Measurements from ENCODE around the gene PPL. TPM values are rescaled to one million over a fixed set of nuclear protein-coding genes. Genes with fewer than 3 reads are reported as not detected.

PPL gene
- total and polyA plus RNA-seq, 2 of the 13 experiments (the other 11 are each of a cell fraction or from before 2014, with no cell fraction given), result 5.7 to 6.6 TPM

DNA sequence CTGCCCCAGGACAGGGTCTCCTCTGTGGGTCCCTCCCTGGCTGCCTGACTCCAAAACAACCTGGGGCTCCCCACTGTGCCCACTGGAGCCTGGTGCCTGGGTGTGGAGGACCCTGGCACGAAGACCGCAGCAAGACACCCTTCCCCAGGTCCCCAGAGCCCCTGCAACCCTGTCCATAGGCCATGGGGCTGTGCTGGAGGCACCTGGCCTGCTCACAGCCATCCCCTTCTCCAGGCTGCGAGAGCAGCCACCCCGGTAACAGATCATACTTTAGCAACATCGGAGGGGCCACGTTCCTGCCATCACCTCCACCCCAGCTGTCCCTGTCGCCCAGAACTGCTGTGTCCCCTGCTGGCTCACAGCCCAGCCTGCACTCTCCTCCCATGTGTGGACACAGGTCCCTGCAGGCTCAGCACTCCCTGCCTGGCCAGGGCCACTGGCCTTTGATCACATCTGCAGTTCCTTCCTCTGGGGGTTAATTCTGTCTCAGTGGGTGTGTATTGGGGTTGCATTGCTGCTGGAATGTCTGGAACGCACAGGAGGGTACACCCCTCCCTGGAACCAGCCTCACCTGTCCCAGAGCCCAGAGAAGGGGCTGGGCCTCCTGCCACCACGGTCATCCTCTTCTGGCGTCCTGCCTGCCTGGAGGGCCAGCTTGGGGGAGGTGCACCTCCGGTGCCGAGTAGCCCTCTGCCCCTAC is 12.2 kb downstream of the PPL start (continued):
- TF ChIP-seq, protein P1, sequence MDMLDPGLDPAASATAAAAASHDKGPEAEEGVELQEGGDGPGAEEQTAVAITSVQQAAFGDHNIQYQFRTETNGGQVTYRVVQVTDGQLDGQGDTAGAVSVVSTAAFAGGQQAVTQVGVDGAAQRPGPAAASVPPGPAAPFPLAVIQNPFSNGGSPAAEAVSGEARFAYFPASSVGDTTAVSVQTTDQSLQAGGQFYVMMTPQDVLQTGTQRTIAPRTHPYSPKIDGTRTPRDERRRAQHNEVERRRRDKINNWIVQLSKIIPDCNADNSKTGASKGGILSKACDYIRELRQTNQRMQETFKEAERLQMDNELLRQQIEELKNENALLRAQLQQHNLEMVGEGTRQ (IDR thresholded peaks at IDR 0.05; ENCODE audit: low read depth, low read length), result no peak
- TF ChIP-seq, protein P1 (CRISPR knock-in tag; IDR thresholded peaks at IDR 0.05; ENCODE audit: borderline replicate concordance), result no peak
- TF ChIP-seq ZNF670 (CRISPR knock-in tag; IDR thresholded peaks at IDR 0.05; ENCODE audit: borderline replicate concordance) (no peak), ZNF782 (CRISPR knock-in tag; IDR thresholded peaks at IDR 0.05; ENCODE audit: borderline replicate concordance) (no peak), ZNF788 (CRISPR knock-in tag; IDR thresholded peaks at IDR 0.05; ENCODE audit: borderline replicate concordance) (peak; percentile 26; the same call in 1 of the 2 replicates), NCOR1 (IDR thresholded peaks at IDR 0.05; ENCODE audit: borderline replicate concordance, low read length) (no peak), ZNF605 (CRISPR knock-in tag; IDR thresholded peaks at IDR 0.05) (0 out of 2 replicates have a peak, but pooled peaks have one; percentile 58), FOXA1 (IDR thresholded peaks at IDR 0.05) (no peak), FOXA1 (CRISPR knock-in tag; IDR thresholded peaks at IDR 0.05) (peak; percentile 47; the same call in 1 of the 2 replicates), FOSL1 (CRISPR knock-in tag; IDR thresholded peaks at IDR 0.05; ENCODE audit: borderline replicate concordance) (no peak)
- TF ChIP-seq, protein P2, sequence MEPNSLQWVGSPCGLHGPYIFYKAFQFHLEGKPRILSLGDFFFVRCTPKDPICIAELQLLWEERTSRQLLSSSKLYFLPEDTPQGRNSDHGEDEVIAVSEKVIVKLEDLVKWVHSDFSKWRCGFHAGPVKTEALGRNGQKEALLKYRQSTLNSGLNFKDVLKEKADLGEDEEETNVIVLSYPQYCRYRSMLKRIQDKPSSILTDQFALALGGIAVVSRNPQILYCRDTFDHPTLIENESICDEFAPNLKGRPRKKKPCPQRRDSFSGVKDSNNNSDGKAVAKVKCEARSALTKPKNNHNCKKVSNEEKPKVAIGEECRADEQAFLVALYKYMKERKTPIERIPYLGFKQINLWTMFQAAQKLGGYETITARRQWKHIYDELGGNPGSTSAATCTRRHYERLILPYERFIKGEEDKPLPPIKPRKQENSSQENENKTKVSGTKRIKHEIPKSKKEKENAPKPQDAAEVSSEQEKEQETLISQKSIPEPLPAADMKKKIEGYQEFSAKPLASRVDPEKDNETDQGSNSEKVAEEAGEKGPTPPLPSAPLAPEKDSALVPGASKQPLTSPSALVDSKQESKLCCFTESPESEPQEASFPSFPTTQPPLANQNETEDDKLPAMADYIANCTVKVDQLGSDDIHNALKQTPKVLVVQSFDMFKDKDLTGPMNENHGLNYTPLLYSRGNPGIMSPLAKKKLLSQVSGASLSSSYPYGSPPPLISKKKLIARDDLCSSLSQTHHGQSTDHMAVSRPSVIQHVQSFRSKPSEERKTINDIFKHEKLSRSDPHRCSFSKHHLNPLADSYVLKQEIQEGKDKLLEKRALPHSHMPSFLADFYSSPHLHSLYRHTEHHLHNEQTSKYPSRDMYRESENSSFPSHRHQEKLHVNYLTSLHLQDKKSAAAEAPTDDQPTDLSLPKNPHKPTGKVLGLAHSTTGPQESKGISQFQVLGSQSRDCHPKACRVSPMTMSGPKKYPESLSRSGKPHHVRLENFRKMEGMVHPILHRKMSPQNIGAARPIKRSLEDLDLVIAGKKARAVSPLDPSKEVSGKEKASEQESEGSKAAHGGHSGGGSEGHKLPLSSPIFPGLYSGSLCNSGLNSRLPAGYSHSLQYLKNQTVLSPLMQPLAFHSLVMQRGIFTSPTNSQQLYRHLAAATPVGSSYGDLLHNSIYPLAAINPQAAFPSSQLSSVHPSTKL (CRISPR knock-in tag; IDR thresholded peaks at IDR 0.05), result peak; percentile 62
- TF ChIP-seq, protein P3, sequence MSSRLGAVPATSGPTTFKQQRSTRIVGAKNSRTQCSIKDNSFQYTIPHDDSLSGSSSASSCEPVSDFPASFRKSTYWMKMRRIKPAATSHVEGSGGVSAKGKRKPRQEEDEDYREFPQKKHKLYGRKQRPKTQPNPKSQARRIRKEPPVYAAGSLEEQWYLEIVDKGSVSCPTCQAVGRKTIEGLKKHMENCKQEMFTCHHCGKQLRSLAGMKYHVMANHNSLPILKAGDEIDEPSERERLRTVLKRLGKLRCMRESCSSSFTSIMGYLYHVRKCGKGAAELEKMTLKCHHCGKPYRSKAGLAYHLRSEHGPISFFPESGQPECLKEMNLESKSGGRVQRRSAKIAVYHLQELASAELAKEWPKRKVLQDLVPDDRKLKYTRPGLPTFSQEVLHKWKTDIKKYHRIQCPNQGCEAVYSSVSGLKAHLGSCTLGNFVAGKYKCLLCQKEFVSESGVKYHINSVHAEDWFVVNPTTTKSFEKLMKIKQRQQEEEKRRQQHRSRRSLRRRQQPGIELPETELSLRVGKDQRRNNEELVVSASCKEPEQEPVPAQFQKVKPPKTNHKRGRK (CRISPR knock-in tag; IDR thresholded peaks at IDR 0.05), result no peak
- TF ChIP-seq, protein P4, sequence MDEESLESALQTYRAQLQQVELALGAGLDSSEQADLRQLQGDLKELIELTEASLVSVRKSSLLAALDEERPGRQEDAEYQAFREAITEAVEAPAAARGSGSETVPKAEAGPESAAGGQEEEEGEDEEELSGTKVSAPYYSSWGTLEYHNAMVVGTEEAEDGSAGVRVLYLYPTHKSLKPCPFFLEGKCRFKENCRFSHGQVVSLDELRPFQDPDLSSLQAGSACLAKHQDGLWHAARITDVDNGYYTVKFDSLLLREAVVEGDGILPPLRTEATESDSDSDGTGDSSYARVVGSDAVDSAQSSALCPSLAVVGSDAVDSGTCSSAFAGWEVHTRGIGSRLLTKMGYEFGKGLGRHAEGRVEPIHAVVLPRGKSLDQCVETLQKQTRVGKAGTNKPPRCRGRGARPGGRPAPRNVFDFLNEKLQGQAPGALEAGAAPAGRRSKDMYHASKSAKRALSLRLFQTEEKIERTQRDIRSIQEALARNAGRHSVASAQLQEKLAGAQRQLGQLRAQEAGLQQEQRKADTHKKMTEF (CRISPR knock-in tag; IDR thresholded peaks at IDR 0.05), result 0 out of 2 replicates have a peak, but pooled peaks have one; percentile 33
- TF ChIP-seq, protein P5, sequence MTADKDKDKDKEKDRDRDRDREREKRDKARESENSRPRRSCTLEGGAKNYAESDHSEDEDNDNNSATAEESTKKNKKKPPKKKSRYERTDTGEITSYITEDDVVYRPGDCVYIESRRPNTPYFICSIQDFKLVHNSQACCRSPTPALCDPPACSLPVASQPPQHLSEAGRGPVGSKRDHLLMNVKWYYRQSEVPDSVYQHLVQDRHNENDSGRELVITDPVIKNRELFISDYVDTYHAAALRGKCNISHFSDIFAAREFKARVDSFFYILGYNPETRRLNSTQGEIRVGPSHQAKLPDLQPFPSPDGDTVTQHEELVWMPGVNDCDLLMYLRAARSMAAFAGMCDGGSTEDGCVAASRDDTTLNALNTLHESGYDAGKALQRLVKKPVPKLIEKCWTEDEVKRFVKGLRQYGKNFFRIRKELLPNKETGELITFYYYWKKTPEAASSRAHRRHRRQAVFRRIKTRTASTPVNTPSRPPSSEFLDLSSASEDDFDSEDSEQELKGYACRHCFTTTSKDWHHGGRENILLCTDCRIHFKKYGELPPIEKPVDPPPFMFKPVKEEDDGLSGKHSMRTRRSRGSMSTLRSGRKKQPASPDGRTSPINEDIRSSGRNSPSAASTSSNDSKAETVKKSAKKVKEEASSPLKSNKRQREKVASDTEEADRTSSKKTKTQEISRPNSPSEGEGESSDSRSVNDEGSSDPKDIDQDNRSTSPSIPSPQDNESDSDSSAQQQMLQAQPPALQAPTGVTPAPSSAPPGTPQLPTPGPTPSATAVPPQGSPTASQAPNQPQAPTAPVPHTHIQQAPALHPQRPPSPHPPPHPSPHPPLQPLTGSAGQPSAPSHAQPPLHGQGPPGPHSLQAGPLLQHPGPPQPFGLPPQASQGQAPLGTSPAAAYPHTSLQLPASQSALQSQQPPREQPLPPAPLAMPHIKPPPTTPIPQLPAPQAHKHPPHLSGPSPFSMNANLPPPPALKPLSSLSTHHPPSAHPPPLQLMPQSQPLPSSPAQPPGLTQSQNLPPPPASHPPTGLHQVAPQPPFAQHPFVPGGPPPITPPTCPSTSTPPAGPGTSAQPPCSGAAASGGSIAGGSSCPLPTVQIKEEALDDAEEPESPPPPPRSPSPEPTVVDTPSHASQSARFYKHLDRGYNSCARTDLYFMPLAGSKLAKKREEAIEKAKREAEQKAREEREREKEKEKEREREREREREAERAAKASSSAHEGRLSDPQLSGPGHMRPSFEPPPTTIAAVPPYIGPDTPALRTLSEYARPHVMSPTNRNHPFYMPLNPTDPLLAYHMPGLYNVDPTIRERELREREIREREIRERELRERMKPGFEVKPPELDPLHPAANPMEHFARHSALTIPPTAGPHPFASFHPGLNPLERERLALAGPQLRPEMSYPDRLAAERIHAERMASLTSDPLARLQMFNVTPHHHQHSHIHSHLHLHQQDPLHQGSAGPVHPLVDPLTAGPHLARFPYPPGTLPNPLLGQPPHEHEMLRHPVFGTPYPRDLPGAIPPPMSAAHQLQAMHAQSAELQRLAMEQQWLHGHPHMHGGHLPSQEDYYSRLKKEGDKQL (CRISPR knock-in tag; IDR thresholded peaks at IDR 0.05; ENCODE audit: low read depth), result no peak

Data from HepG2 (cell line).